ENCODE data around the gene DCAF10.
A peak's percentile ranks its signal among the peaks of the same experiment; 100 is the strongest.
"Not testable (repeated sequence)": the region's sequence is repeated elsewhere in the genome, so short reads cannot be mapped to it uniquely, and the experiment has no call there.

The DCAF10 gene

GRCh38 chr9:37909326-37909725 lies 108.7 kb downstream of the DCAF10 start:
- DNase-seq = no peak

- DNase-seq = not testable (repeated sequence)
Observed at GRCh38 chr9:37909836-37910235, 109.2 kb downstream of the DCAF10 start.

GRCh38 chr9:37910271-37910670 lies 109.7 kb downstream of the DCAF10 start:
- DNase-seq = no peak

GRCh38 chr9:37911271-37911681 lies 110.7 kb downstream of the DCAF10 start:
- DNase-seq = no peak

GRCh38 chr9:37913480-37914153 lies 113.0 kb downstream of the DCAF10 start:
- peak; percentile 91 for DNase-seq

- peak; percentile 27 for DNase-seq
Observed at GRCh38 chr9:37914154-37914551, 113.6 kb downstream of the DCAF10 start.

GRCh38 chr9:37914701-37915358 lies 114.2 kb downstream of the DCAF10 start:
- DNase-seq = peak; percentile 16

GRCh38 chr9:37915911-37916470 lies 115.4 kb downstream of the DCAF10 start:
- no peak for DNase-seq

GRCh38 chr9:37916471-37917312 lies 116.1 kb downstream of the DCAF10 start:
- no peak for DNase-seq

All from femur (tissue), 1 donor.